Measurements from ENCODE around the gene TEAD1. TPM values are rescaled to one million over a fixed set of nuclear protein-coding genes. Genes with fewer than 3 reads are reported as not detected.

The TEAD1 gene
- total and polyA plus RNA-seq, 9 of the 15 experiments (the other 6 are each of a cell fraction or from before 2014, with no cell fraction given): 1.7 to 17.7 (median 10.8) TPM

DNA sequence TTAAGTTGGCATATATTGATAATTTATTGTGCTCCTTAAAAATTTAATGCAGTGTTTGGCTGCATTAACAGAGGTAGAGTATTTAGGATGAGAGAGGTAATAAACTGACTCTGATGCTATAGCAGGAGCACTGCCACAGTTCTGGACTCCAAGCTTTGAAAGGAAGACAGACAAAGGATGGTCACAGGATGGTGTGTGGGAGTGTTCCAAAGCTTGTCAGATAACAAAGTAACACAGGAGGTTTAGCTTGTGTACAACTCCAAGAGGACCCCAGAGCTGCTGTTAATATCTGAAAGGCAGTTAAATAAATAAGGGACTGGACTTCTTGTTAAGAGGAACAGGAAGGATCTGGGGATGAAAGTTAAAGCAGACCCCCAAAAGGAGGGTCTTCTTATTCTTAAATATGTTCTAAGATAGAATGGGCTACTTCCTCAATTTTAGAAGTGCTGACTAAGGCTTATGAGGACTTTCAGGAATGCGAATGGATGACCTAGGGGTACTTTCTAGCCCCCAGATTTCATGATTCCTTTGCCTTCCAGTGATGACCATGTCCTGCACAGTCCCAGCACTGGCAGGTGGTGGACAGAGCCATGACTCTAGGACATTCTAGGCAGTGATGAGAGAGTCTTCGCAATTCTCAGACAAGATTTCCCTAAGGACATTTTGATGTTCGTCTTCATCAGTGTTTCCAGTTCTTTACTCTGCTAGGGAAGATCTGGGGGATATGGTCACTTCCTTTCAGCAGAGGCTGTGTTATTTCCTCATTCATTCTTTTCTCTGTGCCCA is 185.8 kb downstream of the TEAD1 start (continued):
- TF ChIP-seq PPARD (CRISPR knock-in tag; IDR thresholded peaks at IDR 0.05): no peak
- TF ChIP-seq, protein P1, sequence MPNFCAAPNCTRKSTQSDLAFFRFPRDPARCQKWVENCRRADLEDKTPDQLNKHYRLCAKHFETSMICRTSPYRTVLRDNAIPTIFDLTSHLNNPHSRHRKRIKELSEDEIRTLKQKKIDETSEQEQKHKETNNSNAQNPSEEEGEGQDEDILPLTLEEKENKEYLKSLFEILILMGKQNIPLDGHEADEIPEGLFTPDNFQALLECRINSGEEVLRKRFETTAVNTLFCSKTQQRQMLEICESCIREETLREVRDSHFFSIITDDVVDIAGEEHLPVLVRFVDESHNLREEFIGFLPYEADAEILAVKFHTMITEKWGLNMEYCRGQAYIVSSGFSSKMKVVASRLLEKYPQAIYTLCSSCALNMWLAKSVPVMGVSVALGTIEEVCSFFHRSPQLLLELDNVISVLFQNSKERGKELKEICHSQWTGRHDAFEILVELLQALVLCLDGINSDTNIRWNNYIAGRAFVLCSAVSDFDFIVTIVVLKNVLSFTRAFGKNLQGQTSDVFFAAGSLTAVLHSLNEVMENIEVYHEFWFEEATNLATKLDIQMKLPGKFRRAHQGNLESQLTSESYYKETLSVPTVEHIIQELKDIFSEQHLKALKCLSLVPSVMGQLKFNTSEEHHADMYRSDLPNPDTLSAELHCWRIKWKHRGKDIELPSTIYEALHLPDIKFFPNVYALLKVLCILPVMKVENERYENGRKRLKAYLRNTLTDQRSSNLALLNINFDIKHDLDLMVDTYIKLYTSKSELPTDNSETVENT (CRISPR knock-in tag; IDR thresholded peaks at IDR 0.05): no peak
- TF ChIP-seq ETV6 (IDR thresholded peaks at IDR 0.05; ENCODE audit: borderline replicate concordance in 1 of 2, low read depth in 2 of 2, low read length in 1 of 2): no peak
- TF ChIP-seq ETV6 (CRISPR knock-in tag; IDR thresholded peaks at IDR 0.05; ENCODE audit: borderline replicate concordance): no peak
- TF ChIP-seq ZNF592 (IDR thresholded peaks at IDR 0.05): no peak
- TF ChIP-seq, protein P2, sequence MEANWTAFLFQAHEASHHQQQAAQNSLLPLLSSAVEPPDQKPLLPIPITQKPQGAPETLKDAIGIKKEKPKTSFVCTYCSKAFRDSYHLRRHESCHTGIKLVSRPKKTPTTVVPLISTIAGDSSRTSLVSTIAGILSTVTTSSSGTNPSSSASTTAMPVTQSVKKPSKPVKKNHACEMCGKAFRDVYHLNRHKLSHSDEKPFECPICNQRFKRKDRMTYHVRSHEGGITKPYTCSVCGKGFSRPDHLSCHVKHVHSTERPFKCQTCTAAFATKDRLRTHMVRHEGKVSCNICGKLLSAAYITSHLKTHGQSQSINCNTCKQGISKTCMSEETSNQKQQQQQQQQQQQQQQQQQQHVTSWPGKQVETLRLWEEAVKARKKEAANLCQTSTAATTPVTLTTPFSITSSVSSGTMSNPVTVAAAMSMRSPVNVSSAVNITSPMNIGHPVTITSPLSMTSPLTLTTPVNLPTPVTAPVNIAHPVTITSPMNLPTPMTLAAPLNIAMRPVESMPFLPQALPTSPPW (CRISPR knock-in tag; IDR thresholded peaks at IDR 0.05): 0 out of 2 replicates have a peak, but pooled peaks have one; percentile 15
- no peak for TF ChIP-seq SRSF9 (IDR thresholded peaks at IDR 0.05; ENCODE audit: borderline replicate concordance, low read depth, low read length)
- TF ChIP-seq, protein P3, sequence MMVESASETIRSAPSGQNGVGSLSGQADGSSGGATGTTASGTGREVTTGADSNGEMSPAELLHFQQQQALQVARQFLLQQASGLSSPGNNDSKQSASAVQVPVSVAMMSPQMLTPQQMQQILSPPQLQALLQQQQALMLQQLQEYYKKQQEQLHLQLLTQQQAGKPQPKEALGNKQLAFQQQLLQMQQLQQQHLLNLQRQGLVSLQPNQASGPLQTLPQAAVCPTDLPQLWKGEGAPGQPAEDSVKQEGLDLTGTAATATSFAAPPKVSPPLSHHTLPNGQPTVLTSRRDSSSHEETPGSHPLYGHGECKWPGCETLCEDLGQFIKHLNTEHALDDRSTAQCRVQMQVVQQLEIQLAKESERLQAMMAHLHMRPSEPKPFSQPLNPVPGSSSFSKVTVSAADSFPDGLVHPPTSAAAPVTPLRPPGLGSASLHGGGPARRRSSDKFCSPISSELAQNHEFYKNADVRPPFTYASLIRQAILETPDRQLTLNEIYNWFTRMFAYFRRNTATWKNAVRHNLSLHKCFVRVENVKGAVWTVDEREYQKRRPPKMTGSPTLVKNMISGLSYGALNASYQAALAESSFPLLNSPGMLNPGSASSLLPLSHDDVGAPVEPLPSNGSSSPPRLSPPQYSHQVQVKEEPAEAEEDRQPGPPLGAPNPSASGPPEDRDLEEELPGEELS (CRISPR knock-in tag; IDR thresholded peaks at IDR 0.05; ENCODE audit: borderline replicate concordance): no peak
- TF ChIP-seq SMARCC2 (IDR thresholded peaks at IDR 0.05; ENCODE audit: low read depth): peak; percentile 43; the same call in 1 of the 2 replicates
- TF ChIP-seq, protein P4, sequence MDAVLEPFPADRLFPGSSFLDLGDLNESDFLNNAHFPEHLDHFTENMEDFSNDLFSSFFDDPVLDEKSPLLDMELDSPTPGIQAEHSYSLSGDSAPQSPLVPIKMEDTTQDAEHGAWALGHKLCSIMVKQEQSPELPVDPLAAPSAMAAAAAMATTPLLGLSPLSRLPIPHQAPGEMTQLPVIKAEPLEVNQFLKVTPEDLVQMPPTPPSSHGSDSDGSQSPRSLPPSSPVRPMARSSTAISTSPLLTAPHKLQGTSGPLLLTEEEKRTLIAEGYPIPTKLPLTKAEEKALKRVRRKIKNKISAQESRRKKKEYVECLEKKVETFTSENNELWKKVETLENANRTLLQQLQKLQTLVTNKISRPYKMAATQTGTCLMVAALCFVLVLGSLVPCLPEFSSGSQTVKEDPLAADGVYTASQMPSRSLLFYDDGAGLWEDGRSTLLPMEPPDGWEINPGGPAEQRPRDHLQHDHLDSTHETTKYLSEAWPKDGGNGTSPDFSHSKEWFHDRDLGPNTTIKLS (IDR thresholded peaks at IDR 0.05; ENCODE audit: borderline replicate concordance, low read depth): no peak
- peak; percentile 90 for TF ChIP-seq SOX6 (IDR thresholded peaks at IDR 0.05)
- TF ChIP-seq ZSCAN29 (IDR thresholded peaks at IDR 0.05): no peak
- TF ChIP-seq MTA1 (IDR thresholded peaks at IDR 0.05; ENCODE audit: borderline replicate concordance): no peak; the same call in 1 of the 2 replicates
- TF ChIP-seq NFRKB (IDR thresholded peaks at IDR 0.05; ENCODE audit: low read depth): no peak
